Measurements from ENCODE around the gene PHF23.
A peak's percentile ranks its signal among the peaks of the same experiment; 100 is the strongest.

Gene PHF23

GRCh38 chr17:7249830-7250229 lies 10.6 kb upstream of the PHF23 start:
- TF ChIP-seq CTCF (IDR thresholded peaks at IDR 0.05) (no peak), ZFX (IDR thresholded peaks at IDR 0.05; ENCODE audit: borderline replicate concordance) (no peak)
- peak overlapping the region; percentile 99 for H3K27ac ChIP-seq

GRCh38 chr17:7249214-7249613 lies 10.0 kb upstream of the PHF23 start:
- no peak for TF ChIP-seq CTCF (IDR thresholded peaks at IDR 0.05)
- no peak for TF ChIP-seq ZFX (IDR thresholded peaks at IDR 0.05; ENCODE audit: borderline replicate concordance)
- peak overlapping the region; percentile 99 for H3K27ac ChIP-seq

GRCh38 chr17:7248796-7249195 lies 9.5 kb upstream of the PHF23 start:
- peak overlapping the region; percentile 99 for H3K27ac ChIP-seq
- TF ChIP-seq ZFX (IDR thresholded peaks at IDR 0.05; ENCODE audit: borderline replicate concordance) (no peak), CTCF (IDR thresholded peaks at IDR 0.05) (no peak)

- no peak overlapping the region for H3K27ac ChIP-seq
- no peak for TF ChIP-seq ZFX (IDR thresholded peaks at IDR 0.05; ENCODE audit: borderline replicate concordance)
- TF ChIP-seq CTCF (IDR thresholded peaks at IDR 0.05) = no peak
Measured at GRCh38 chr17:7246779-7247178, 7.5 kb upstream of the PHF23 start.

GRCh38 chr17:7243838-7244237 lies 4.6 kb upstream of the PHF23 start:
- H3K27ac ChIP-seq = peak overlapping the region; percentile 98

- peak overlapping the region; percentile 98 for H3K27ac ChIP-seq
- TF ChIP-seq ZFX (IDR thresholded peaks at IDR 0.05; ENCODE audit: borderline replicate concordance) = no peak
- TF ChIP-seq CTCF (IDR thresholded peaks at IDR 0.05) = no peak
Measured at GRCh38 chr17:7243453-7243729, 4.1 kb upstream of the PHF23 start.

- H3K27ac ChIP-seq = peak overlapping the region; percentile 98
- no peak for TF ChIP-seq CTCF (IDR thresholded peaks at IDR 0.05)
- TF ChIP-seq ZFX (IDR thresholded peaks at IDR 0.05; ENCODE audit: borderline replicate concordance) = no peak
Measured at GRCh38 chr17:7242717-7243452, 3.6 kb upstream of the PHF23 start.

Measured in 22Rv1 (cell line).